ENCODE results near the gene NOTCH1.

NOTCH1 gene

GRCh38 chr9:136499071-136499934 is 46.5 kb downstream of the NOTCH1 start:
- DNase-seq: no peak

GRCh38 chr9:136497916-136498695 is 47.7 kb downstream of the NOTCH1 start:
- no peak for DNase-seq

- DNase-seq: no peak
Observed at GRCh38 chr9:136496801-136497620, 48.8 kb downstream of the NOTCH1 start.

GRCh38 chr9:136496181-136496580 is 49.7 kb downstream of the NOTCH1 start:
- DNase-seq: no peak

- no peak for DNase-seq
Observed at GRCh38 chr9:136495238-136495800, 50.5 kb downstream of the NOTCH1 start.

- DNase-seq: no peak
Observed at GRCh38 chr9:136494531-136495215, 51.2 kb downstream of the NOTCH1 start.

GRCh38 chr9:136494012-136494411 is 51.8 kb downstream of the NOTCH1 start:
- no peak for DNase-seq

GRCh38 chr9:136493567-136493971 is 52.3 kb downstream of the NOTCH1 start:
- DNase-seq: no peak

GRCh38 chr9:136492978-136493522 is 52.8 kb downstream of the NOTCH1 start:
- no peak for DNase-seq

- DNase-seq: no peak
Observed at GRCh38 chr9:136489731-136490130, 56.1 kb downstream of the NOTCH1 start.

GRCh38 chr9:136488247-136489214 is 57.3 kb downstream of the NOTCH1 start:
- DNase-seq: peak; percentile 59

GRCh38 chr9:136487672-136488071 is 58.2 kb downstream of the NOTCH1 start:
- no peak for DNase-seq

- DNase-seq: no peak
Observed at GRCh38 chr9:136486823-136487620, 58.8 kb downstream of the NOTCH1 start.

- no peak for DNase-seq
Observed at GRCh38 chr9:136486131-136486530, 59.7 kb downstream of the NOTCH1 start.

GRCh38 chr9:136485049-136486045 is 60.5 kb downstream of the NOTCH1 start:
- DNase-seq: peak; percentile 87

GRCh38 chr9:136484153-136485048 is 61.4 kb downstream of the NOTCH1 start:
- no peak for DNase-seq

- peak; percentile 98 for DNase-seq
Observed at GRCh38 chr9:136483589-136484152, 62.2 kb downstream of the NOTCH1 start.

Data from suppressor macrophage treated with lipopolysaccharide for 4 hours (primary cell).